ENCODE data around the gene ELANE.

The ELANE gene

GRCh38 chr19:858284-858683 lies 6.2 kb downstream of the ELANE start:
- no peak overlapping the region for H3K4me3 ChIP-seq (ENCODE audit: low read length)
- DNase-seq (ENCODE audit: low read depth, low spot score), result no peak

GRCh38 chr19:858868-859843 lies 7.1 kb downstream of the ELANE start, which contains the start of gene CFD:
Gene CFD, plus strand, starts transcription at chr19:859664. Its CDS starts 26 bp downstream, at chr19:859690.
- DNase-seq (ENCODE audit: low read depth, low spot score), result no peak
- peak within 1 kb of the TSS; percentile 56 for H3K4me3 ChIP-seq (ENCODE audit: low read length)

DNA sequence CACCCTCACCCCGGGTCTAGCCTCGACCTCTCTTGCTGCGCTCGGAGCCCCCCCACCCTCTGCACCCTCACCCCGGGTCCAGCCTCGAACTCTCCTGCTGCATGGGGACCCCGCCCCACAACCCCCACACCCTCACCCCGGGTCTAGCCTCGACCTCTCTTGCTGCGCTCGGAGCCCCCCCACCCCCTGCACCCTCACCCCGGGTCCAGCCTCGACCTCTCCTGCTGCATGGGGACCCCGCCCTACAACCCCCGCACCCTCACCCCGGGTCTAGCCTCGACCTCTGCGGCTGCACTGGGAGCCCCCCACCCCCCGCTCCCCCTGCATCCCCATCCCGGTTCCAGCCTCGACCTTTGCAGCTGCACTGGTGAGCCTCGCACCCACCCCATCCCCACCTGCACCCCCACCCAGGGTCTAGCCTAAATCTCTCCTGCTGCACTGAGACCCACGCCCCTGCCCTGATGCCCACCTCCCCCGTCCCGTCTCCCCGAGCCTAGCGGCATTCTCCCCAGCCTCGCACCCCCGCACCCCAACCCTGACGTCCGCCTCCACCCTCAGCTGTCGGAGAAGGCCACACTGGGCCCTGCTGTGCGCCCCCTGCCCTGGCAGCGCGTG lies 9.1 kb downstream of the ELANE start:
- peak overlapping the region; percentile 56 for H3K4me3 ChIP-seq (ENCODE audit: low read length)
- no peak for DNase-seq (ENCODE audit: low read depth, low spot score)

DNA sequence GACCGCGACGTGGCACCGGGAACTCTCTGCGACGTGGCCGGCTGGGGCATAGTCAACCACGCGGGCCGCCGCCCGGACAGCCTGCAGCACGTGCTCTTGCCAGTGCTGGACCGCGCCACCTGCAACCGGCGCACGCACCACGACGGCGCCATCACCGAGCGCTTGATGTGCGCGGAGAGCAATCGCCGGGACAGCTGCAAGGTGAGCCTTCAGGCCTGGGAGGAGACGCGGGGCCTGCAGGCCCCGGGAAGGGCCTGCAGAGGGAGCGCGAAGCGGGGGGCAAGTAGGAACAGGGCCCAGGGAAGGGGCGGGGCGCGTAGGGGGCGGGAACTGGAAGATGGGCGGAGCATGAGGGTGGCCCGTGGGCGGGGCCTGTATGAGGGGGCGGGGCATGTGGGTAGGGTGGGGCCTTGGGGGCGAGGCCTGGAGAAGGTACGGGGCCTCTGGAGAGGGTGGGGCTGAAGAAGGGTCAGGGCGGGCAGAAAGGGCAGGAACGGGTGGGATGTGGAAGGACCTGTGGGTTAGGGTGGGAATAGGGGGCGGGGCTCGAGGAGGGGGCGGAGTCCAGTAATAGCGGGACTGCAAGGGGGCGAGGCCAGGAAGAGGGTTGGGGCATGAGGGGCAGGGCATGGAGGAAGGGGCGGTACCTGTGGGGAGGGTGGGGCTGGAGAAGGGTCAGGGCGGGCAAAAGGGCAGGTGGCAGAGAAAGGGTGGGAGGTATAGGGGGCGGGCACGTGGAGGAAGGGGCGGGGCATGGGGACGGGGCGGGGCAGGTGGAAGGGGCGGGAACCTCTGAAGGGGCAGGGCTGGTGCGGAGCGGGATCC lies 9.9 kb downstream of the ELANE start:
- H3K4me3 ChIP-seq (ENCODE audit: low read length), result no peak overlapping the region

GRCh38 chr19:862581-863314 lies 10.6 kb downstream of the ELANE start:
- DNase-seq (ENCODE audit: low read depth, low spot score), result peak; percentile 46

More for the DNA sequence above, 9.9 kb downstream of the ELANE start:
- peak; percentile 62 for DNase-seq (ENCODE audit: low read depth, low spot score)

DNA sequence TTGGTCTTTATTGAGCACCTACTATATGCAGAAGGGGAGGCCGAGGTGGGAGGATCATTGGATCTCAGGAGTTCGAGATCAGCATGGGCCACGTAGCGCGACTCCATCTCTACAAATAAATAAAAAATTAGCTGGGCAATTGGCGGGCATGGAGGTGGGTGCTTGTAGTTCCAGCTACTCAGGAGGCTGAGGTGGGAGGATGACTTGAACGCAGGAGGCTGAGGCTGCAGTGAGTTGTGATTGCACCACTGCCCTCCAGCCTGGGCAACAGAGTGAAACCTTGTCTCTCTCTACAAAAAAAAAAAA lies 11.2 kb downstream of the ELANE start:
- H3K4me3 ChIP-seq (ENCODE audit: low read length), result no peak overlapping the region
- no peak for DNase-seq (ENCODE audit: low read depth, low spot score)

More at GRCh38 chr19:862581-863314, 10.6 kb downstream of the ELANE start:
- H3K4me3 ChIP-seq (ENCODE audit: low read length), result no peak overlapping the region

- H3K4me3 ChIP-seq (ENCODE audit: low read length), result no peak overlapping the region
- DNase-seq (ENCODE audit: low read depth, low spot score), result no peak
Observed at GRCh38 chr19:866769-867300, 14.7 kb downstream of the ELANE start.

GRCh38 chr19:867301-867793 lies 15.2 kb downstream of the ELANE start:
- no peak overlapping the region for H3K4me3 ChIP-seq (ENCODE audit: low read length)
- DNase-seq (ENCODE audit: low read depth, low spot score), result no peak

DNA sequence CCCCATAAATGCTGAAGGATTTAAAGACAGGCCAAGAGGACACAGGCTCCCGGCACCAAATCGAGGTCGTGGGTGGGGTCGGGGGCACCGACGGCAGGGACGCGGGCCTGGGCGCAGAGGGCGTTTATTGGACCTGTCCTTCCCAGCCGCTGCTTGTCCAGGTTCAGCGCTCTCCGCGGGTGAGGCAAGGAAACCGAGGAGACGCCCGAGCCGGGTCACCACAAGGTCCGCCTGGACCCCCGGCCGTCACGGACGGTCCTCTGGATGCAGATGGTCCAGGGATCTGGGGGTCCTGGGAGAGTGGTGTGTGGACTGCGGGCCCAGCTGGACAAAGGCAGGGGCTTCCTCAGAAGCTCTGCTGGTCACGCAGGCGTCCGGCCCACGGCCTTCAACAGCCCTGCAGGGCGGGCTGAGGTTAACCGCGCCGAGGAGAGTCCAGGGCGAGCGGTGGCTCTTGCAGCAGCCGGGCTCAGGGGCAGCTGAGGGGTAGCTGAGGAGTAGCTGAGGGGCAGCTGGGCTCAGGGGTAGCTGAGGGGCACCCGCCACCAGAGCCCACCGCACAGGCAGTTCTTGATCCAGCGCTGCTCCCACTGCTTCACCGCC lies 15.9 kb downstream of the ELANE start:
- DNase-seq (ENCODE audit: low read depth, low spot score), result no peak
- H3K4me3 ChIP-seq (ENCODE audit: low read length), result no peak overlapping the region

DNA sequence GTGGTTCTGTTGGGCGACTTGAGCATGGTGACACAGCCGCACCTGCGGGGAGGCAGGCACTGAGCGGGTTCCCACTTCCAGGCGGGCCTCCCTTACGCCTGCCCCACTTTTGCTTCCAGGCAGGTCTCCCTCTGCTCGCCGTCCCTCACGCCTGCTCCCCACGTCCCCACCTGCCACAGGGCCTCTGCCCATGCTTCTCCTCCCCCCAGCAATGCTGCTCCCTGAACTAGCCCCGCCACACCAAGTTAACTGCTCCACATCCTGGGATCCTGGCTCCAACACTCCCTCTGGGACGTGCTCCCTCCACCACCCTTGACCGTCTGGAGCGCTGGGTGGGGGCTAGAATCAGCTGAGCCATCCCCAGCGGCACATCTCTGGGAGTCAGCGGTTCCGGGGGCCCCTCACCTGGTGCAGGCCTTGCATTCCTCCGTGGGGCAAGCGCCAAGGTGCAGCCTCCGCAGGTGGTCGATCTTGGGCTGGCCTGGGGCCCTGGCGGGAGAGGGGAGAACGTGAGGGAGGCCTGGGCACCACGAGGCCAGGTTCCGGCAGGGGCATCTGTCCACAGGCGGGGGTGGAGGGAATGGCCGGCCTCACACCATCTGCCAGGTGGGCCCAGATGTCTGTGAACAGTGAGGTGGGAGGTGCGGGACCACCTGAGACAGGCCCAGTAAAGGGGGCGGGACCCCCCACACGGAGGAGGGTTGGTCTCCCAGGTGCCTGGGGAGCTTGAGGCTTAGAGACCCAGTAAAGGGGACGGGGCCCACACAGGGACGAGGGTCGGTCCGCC lies 16.5 kb downstream of the ELANE start:
- no peak overlapping the region for H3K4me3 ChIP-seq (ENCODE audit: low read length)
- DNase-seq (ENCODE audit: low read depth, low spot score), result no peak

- H3K4me3 ChIP-seq (ENCODE audit: low read length), result no peak overlapping the region
- DNase-seq (ENCODE audit: low read depth, low spot score), result no peak
Observed at GRCh38 chr19:869245-870177, 17.4 kb downstream of the ELANE start.

DNA sequence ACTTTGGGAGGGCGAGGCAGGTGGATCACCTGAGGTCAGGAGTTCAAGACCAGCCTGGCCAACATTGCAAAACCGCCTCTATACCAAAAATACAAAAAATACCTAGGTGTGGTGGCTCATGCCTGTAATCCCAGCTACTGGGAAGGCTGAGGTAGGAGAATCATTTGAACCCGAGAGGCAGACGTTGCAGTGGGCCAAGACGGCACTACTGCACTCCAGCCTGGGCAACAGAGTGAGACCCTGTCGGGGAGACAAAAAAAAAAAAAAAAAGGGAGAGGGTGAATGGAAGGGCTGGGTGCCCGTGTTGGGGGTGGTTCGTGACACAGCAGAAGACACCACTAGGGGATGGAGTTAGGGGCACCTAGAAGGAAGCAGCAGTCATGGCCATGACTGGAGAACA lies 18.2 kb downstream of the ELANE start:
- H3K4me3 ChIP-seq (ENCODE audit: low read length), result no peak overlapping the region
- no peak for DNase-seq (ENCODE audit: low read depth, low spot score)

GRCh38 chr19:870963-871401 lies 18.9 kb downstream of the ELANE start:
- H3K4me3 ChIP-seq (ENCODE audit: low read length), result no peak overlapping the region
- DNase-seq (ENCODE audit: low read depth, low spot score), result no peak

GRCh38 chr19:871446-872265 lies 19.6 kb downstream of the ELANE start:
- H3K4me3 ChIP-seq (ENCODE audit: low read length), result peak overlapping the region; percentile 3; the same call in 1 of the 2 replicates
- DNase-seq (ENCODE audit: low read depth, low spot score), result no peak

GRCh38 chr19:872266-872951 lies 20.3 kb downstream of the ELANE start:
- H3K4me3 ChIP-seq (ENCODE audit: low read length), result peak overlapping the region; percentile 7; the same call in 1 of the 2 replicates
- DNase-seq (ENCODE audit: low read depth, low spot score), result peak; percentile 90
